Gastrocnemius medialis (tissue), 4 donors: Measurements from ENCODE around the gene HDAC3. TPM values are rescaled to one million over a fixed set of nuclear protein-coding genes. Genes with fewer than 3 reads are reported as not detected.

Experiments used
- ATAC-seq, 2 donors: fragments of 150-250 bp; one replicate each; pipeline ENCODE4 v1.9.1; 2016
- DNase-seq, 2 donors: peaks; one replicate each; pipeline ENCODE4 v3.0.0-alpha.2; 2019
- H3K27ac ChIP-seq, 4 donors: fragments of 200-600 bp; sonication (generic); 1 replicate in 1 of 4; 2 replicates in 3 of 4; pipeline ENCODE4 v1.5.1; 2016 to 2018; ENCODE audit warnings: mild to moderate bottlenecking in 2 of 4, moderate library complexity in 1 of 4
- H3K27me3 ChIP-seq, 3 donors: fragments of 200-600 bp; sonication (generic) in 2 of 3; 1 replicate in 1 of 3; 2 replicates in 2 of 3; pipeline versions ENCODE4 v1.5.1 to v1.6.0; 2016 to 2019; ENCODE audit warnings: mild to moderate bottlenecking in 1 of 3, moderate library complexity in 1 of 3
- H3K36me3 ChIP-seq, 2 donors: fragments of 200-600 bp; sonication (generic) in 1 of 2; one replicate each; pipeline ENCODE4 v1.5.1; 2017 to 2018
- H3K4me1 ChIP-seq, 2 donors: fragments of 200-600 bp; sonication (generic) in 1 of 2; one replicate each; pipeline ENCODE4 v1.5.1; 2016 to 2017; ENCODE audit warnings: mild to moderate bottlenecking in 2 of 2
- H3K4me3 ChIP-seq, 4 donors: fragments of 200-600 bp; sonication (generic) in 3 of 4; 1 replicate in 1 of 4; 2 replicates in 3 of 4; pipeline ENCODE4 v1.5.1; 2016 to 2019; ENCODE audit warnings: mild to moderate bottlenecking in 2 of 4
- H3K9me3 ChIP-seq, 3 donors: fragments of 200-600 bp; sonication (generic) in 2 of 3; 1 replicate in 1 of 3; 2 replicates in 2 of 3; pipeline ENCODE4 v1.5.1; 2016 to 2019
- CTCF ChIP-seq, 5 experiments: fragments of 450-650 bp in 3 of 5; fragments of 200-600 bp in 2 of 5; sonication (generic) in 2 of 5; IDR thresholded peaks in 4 of 5; conservative IDR thresholded peaks in 1 of 5; 1 replicate in 4 of 5; 2 replicates in 1 of 5; pipeline ENCODE4 v1.5.1; 2016 to 2019; ENCODE audit warnings: antibody characterized with exemption in 5 of 5, mild to moderate bottlenecking in 3 of 5, moderate library complexity in 3 of 5
- POLR2A ChIP-seq, 2 donors: fragments of 450-650 bp; IDR thresholded peaks; one replicate each; pipeline ENCODE4 v1.6.1; 2017; ENCODE audit warnings: antibody characterized with exemption in 2 of 2, mild to moderate bottlenecking in 2 of 2, moderate library complexity in 2 of 2
- in situ Hi-C, 4 donors: fragments of 200-750 bp; cut with MboI; loops; one replicate each; pipeline versions ENCODE4 v1.15.0 to v1.8.0; 2017; ENCODE audit warnings: low sequenced_read_pairs in 4 of 4
- intact Hi-C: fragments of 100-400 bp; cut with DNase I; formaldehyde crosslinking; loops from one replicate; pipeline ENCODE4 v1.15.1; 2023; ENCODE audit warnings: low total_unique reads
- total RNA-seq, 4 donors: library from RNA; depleted of rRNA; stranded (reverse); fragments of >200 nt; gene quantifications; one replicate each; pipeline versions ENCODE4 v1.1.0 to v1.2.3, GENCODE V29; 2016

Gene HDAC3
- total RNA-seq, 4 donors from 2014 or later: 29.8 to 40.7 (median 35.7) TPM

- peak overlapping the region; percentile 64 to 91 (median 88) for H3K4me3 ChIP-seq
- H3K4me1 ChIP-seq: peaks cover 22 to 26% of the 10 kb centered on the region in 2 donors
- peak overlapping the region in 3 of 4 donors; percentile 74 to 92 (median 83) for H3K27ac ChIP-seq
- no peaks in the 10 kb centered on the region for H3K9me3 ChIP-seq
- H3K27me3 ChIP-seq: peaks cover 5 to 16% (median 12%) of the 10 kb centered on the region in 3 donors
- intact Hi-C loops (loop anchor here (1.0 kb wide), 1 partner anchor 16 kb away; no protein-coding TSS in a partner anchor), in situ Hi-C loops (no loop called here)
- TF ChIP-seq POLR2A (IDR thresholded peaks at IDR 0.05): no peak
- TF ChIP-seq CTCF (IDR thresholded peaks at IDR 0.05 in 4 of 5, conservative IDR thresholded peaks at IDR 0.05 in 1 of 5): no peak
- DNase-seq (no peak), ATAC-seq (peak in 1 of 2 donors; percentile 11)
- peaks cover 0 to 4% of the 10 kb centered on the region in 2 donors for H3K36me3 ChIP-seq
Observed at GRCh38 chr5:141635646-141636045, 1.0 kb downstream of the HDAC3 start.

- in situ Hi-C loops: loop anchor here in 1 of 4 donors (5.0 kb wide), 1 partner anchor 47 kb away; no protein-coding TSS in a partner anchor
- Histone ChIP-seq H3K36me3 (peaks cover 0 to 12% of the 10 kb centered on the region in 2 donors), H3K4me3 (no peak overlapping the region), H3K4me1 (peaks cover 22 to 26% of the 10 kb centered on the region in 2 donors), H3K27me3 (peaks cover 5 to 16% (median 12%) of the 10 kb centered on the region in 3 donors), H3K27ac (no peak overlapping the region), H3K9me3 (no peaks in the 10 kb centered on the region)
- DNase-seq (no peak), ATAC-seq (no peak)
- intact Hi-C loops: loop anchor here (5.0 kb wide), 1 partner anchor 42 kb away; no protein-coding TSS in a partner anchor
- TF ChIP-seq POLR2A (IDR thresholded peaks at IDR 0.05) (no peak), CTCF (IDR thresholded peaks at IDR 0.05 in 4 of 5, conservative IDR thresholded peaks at IDR 0.05 in 1 of 5) (no peak)
Observed at GRCh38 chr5:141634720-141635119, 1.9 kb downstream of the HDAC3 start.

- TF ChIP-seq POLR2A (IDR thresholded peaks at IDR 0.05) (no peak), CTCF (IDR thresholded peaks at IDR 0.05 in 4 of 5, conservative IDR thresholded peaks at IDR 0.05 in 1 of 5) (no peak)
- ATAC-seq (no peak), DNase-seq (no peak)
- no peaks in the 10 kb centered on the region for H3K9me3 ChIP-seq
- in situ Hi-C loops: loop anchor here in 1 of 4 donors (5.0 kb wide), 1 partner anchor 47 kb away; no protein-coding TSS in a partner anchor
- peaks cover 22 to 26% of the 10 kb centered on the region in 2 donors for H3K4me1 ChIP-seq
- no peak overlapping the region for H3K27ac ChIP-seq
- H3K36me3 ChIP-seq: peaks cover 0 to 19% of the 10 kb centered on the region in 2 donors
- no peak overlapping the region for H3K4me3 ChIP-seq
- peaks cover 5 to 16% (median 12%) of the 10 kb centered on the region in 3 donors for H3K27me3 ChIP-seq
- intact Hi-C loops: loop anchor here (5.0 kb wide), 1 partner anchor 42 kb away; no protein-coding TSS in a partner anchor
Observed at GRCh38 chr5:141633871-141634561, 2.6 kb downstream of the HDAC3 start.

- Histone ChIP-seq H3K4me3 (no peak overlapping the region), H3K36me3 (peaks cover 0 to 32% of the 10 kb centered on the region in 2 donors), H3K4me1 (peaks cover 18 to 24% of the 10 kb centered on the region in 2 donors), H3K9me3 (no peaks in the 10 kb centered on the region), H3K27ac (no peak overlapping the region), H3K27me3 (peaks cover under 1 to 4% (median 3%) of the 10 kb centered on the region in 3 donors)
- intact Hi-C loops (loop anchor here (5.0 kb wide), 1 partner anchor 40 kb away; no protein-coding TSS in a partner anchor), in situ Hi-C loops (loop anchor here in 1 of 4 donors (5.0 kb wide), 1 partner anchor 45 kb away; no protein-coding TSS in a partner anchor)
- TF ChIP-seq POLR2A (IDR thresholded peaks at IDR 0.05) (no peak), CTCF (IDR thresholded peaks at IDR 0.05 in 4 of 5, conservative IDR thresholded peaks at IDR 0.05 in 1 of 5) (no peak)
- DNase-seq (no peak), ATAC-seq (no peak)
Observed at GRCh38 chr5:141632650-141633049, 4.0 kb downstream of the HDAC3 start.
